Erythroblast (primary cell): Measurements from ENCODE around the gene PHLDB1.

Experiments used
- GATA1 ChIP-seq: IDR thresholded peaks from 2 replicates; pipeline ENCODE4 v1.6.1; 2011; ENCODE audit warnings: low read depth, mild to moderate bottlenecking, control low read depth, low read length, moderate library complexity
- POLR2A ChIP-seq: IDR thresholded peaks from 2 replicates; pipeline ENCODE4 v1.6.1; 2011; ENCODE audit warnings: mild to moderate bottlenecking, low read length

DNA sequence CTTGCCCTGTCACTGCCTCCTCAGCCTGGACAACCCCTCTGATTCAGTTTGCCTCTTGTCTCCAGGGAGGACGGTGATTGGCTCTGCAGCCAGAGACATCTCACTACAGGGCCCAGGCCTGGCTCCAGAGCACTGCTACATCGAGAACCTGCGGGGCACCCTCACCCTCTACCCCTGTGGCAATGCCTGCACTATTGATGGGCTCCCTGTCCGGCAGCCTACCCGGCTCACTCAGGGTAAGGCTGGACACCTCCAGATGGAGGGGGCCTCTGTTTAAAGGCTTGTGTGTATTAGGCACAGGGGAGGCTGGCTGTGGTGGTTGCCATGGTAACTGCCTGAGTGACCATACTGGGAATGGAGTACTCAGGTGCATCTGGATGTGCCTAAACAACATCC lies 8.6 kb downstream of the PHLDB1 start:
- TF ChIP-seq POLR2A (no peak), GATA1 (no peak)
